IMR-90 (cell line): ENCODE measurements around the gene ZC3H7B. TPM values are rescaled to one million over a fixed set of nuclear protein-coding genes. Genes with fewer than 3 reads are reported as not detected.

Source experiments
- ATAC-seq: fragments of 200-7000 bp; cut with Tn5 transposase; 2 replicates; pipeline ENCODE4 v1.9.1; 2020; ENCODE audit warnings: low read depth, mild to moderate bottlenecking, moderate library complexity
- BruUV-seq: library from RNA; stranded (reverse); fragments of 400-500 nt; replicated peaks from 2 replicates; lab custom pipeline; 2021; lab: Mats Ljungman, UMichigan
- CTCF ChIA-PET: fragments of 300-600 bp; formaldehyde crosslinking; extraction: SDS; loops from one replicate; lab custom pipeline; 2021; ENCODE audit warnings: antibody characterized with exemption; lab: Yijun Ruan, JAX
- POLR2A ChIA-PET: fragments of 300-600 bp; sonication (Branson Sonifier 250); formaldehyde crosslinking; loops from one replicate; lab custom pipeline; 2022; ENCODE audit warnings: antibody characterized with exemption; ENCODE audit not compliant: unreplicated experiment; lab: Charles Lee
- DNase-seq: peaks from one replicate; pipeline ENCODE4 v3.0.0; 2013
- H2AFZ ChIP-seq: replicated peaks from 2 replicates; pipeline ENCODE3; 2013; ENCODE audit warnings: low read length, mild to moderate bottlenecking; ENCODE audit not compliant: poor library complexity
- H2AK5ac ChIP-seq: 2 replicates; pipeline ENCODE4 v1.6.1; 2013; ENCODE audit warnings: low read depth, low read length, inconsistent platforms
- H2AK9ac ChIP-seq: replicated peaks from 2 replicates; pipeline ENCODE3; 2013; ENCODE audit warnings: mild to moderate bottlenecking, low read depth, low read length, moderate library complexity; ENCODE audit not compliant: poor library complexity
- H2BK120ac ChIP-seq: 2 replicates; pipeline ENCODE4 v1.6.1; 2013; ENCODE audit warnings: low read depth, low read length, inconsistent platforms
- H2BK15ac ChIP-seq: 3 replicates; pipeline ENCODE4 v1.6.1; 2013; ENCODE audit warnings: low read depth, low read length, inconsistent platforms
- H2BK20ac ChIP-seq: 2 replicates; pipeline ENCODE4 v1.6.1; 2013; ENCODE audit warnings: low read depth, mild to moderate bottlenecking, inconsistent platforms, low read length, moderate library complexity
- H2BK5ac ChIP-seq: 2 replicates; pipeline ENCODE4 v1.6.1; 2013; ENCODE audit warnings: mild to moderate bottlenecking, low read depth, low read length, inconsistent platforms; ENCODE audit not compliant: poor library complexity, severe bottlenecking
- H3K14ac ChIP-seq: replicated peaks from 2 replicates; pipeline ENCODE4 v1.6.1; 2013; ENCODE audit warnings: low read depth, low read length, inconsistent platforms
- H3K18ac ChIP-seq: 2 replicates; pipeline ENCODE4 v1.6.1; 2013; ENCODE audit warnings: low read depth, low read length, control low read depth
- H3K23ac ChIP-seq: 2 replicates; pipeline ENCODE4 v1.6.1; 2013; ENCODE audit warnings: low read depth, low read length, inconsistent platforms
- H3K27ac ChIP-seq: 2 replicates; pipeline ENCODE4 v1.5.1; 2013; ENCODE audit warnings: mild to moderate bottlenecking, control low read depth, low read length; ENCODE audit not compliant: insufficient read depth
- H3K27me3 ChIP-seq: 2 replicates; pipeline ENCODE4 v1.6.1; 2013; ENCODE audit warnings: low read length; ENCODE audit not compliant: control insufficient read depth, insufficient read depth
- H3K36me3 ChIP-seq: 2 replicates; pipeline ENCODE4 v1.6.1; 2013; ENCODE audit warnings: low read length, mixed read lengths; ENCODE audit not compliant: control insufficient read depth, insufficient read depth
- H3K4ac ChIP-seq: 2 replicates; pipeline ENCODE4 v1.6.1; 2013; ENCODE audit warnings: low read depth, low read length, inconsistent platforms
- H3K4me1 ChIP-seq: 2 replicates; pipeline ENCODE4 v1.6.1; 2013; ENCODE audit warnings: low read length, mixed read lengths; ENCODE audit not compliant: control insufficient read depth, insufficient read depth
- H3K4me2 ChIP-seq: 2 replicates; pipeline ENCODE4 v1.6.1; 2013; ENCODE audit warnings: low read depth, mild to moderate bottlenecking, control low read depth, low read length, moderate library complexity
- H3K4me3 ChIP-seq: 2 replicates; pipeline ENCODE4 v1.5.1; 2013; ENCODE audit warnings: low read depth, mild to moderate bottlenecking, control low read depth, low read length, moderate library complexity; ENCODE audit not compliant: insufficient read depth
- H3K56ac ChIP-seq: 2 replicates; pipeline ENCODE4 v1.6.1; 2013; ENCODE audit warnings: low read length, inconsistent platforms; ENCODE audit not compliant: insufficient read depth; ENCODE audit errors: extremely low read depth
- H3K79me1 ChIP-seq, 2 experiments: 2 replicates each; pipeline ENCODE4 v1.6.1; 2013; ENCODE audit warnings: low read length in 2 of 2, inconsistent platforms in 1 of 2, low read depth in 1 of 2
- H3K9ac ChIP-seq: 2 replicates; pipeline ENCODE4 v1.6.1; 2013; ENCODE audit warnings: low read depth, low read length, control low read depth
- H3K9me1 ChIP-seq: 2 replicates; pipeline ENCODE4 v1.6.1; 2013; ENCODE audit warnings: low read length, inconsistent platforms; ENCODE audit not compliant: insufficient read depth
- H3K9me3 ChIP-seq: 2 replicates; pipeline ENCODE4 v1.6.1; 2013; ENCODE audit warnings: low read length; ENCODE audit not compliant: control insufficient read depth, insufficient read depth
- H4K20me1 ChIP-seq: 2 replicates; pipeline ENCODE4 v1.6.1; 2013; ENCODE audit warnings: low read length, inconsistent platforms; ENCODE audit not compliant: insufficient read depth
- H4K5ac ChIP-seq: 2 replicates; pipeline ENCODE4 v1.6.1; 2013; ENCODE audit warnings: mild to moderate bottlenecking, low read depth, low read length, control low read depth
- H4K8ac ChIP-seq, 2 experiments: 2 replicates each; pipeline ENCODE4 v1.6.1; 2013; ENCODE audit warnings: low read depth in 2 of 2, low read length in 2 of 2, control low read depth in 1 of 2, inconsistent platforms in 1 of 2
- H4K91ac ChIP-seq: 2 replicates; pipeline ENCODE4 v1.6.1; 2013; ENCODE audit warnings: low read depth, low read length, inconsistent platforms; ENCODE audit not compliant: insufficient read depth
- BHLHE40 ChIP-seq: fragments of 150-350 bp; IDR thresholded peaks from 2 replicates; pipeline ENCODE4 v1.6.1; 2016; ENCODE audit warnings: mild to moderate bottlenecking, low read depth, low read length
- CEBPB ChIP-seq: IDR thresholded peaks from 2 replicates; pipeline ENCODE4 v1.6.1; 2012; ENCODE audit warnings: low read depth, low read length, improper control_type of control experiment
- CHD1 ChIP-seq: IDR thresholded peaks from 2 replicates; pipeline ENCODE4 v1.6.1; 2012; ENCODE audit warnings: low read depth, low read length, improper control_type of control experiment
- CTCF ChIP-seq: conservative IDR thresholded peaks from 2 replicates; pipeline ENCODE4 v1.5.1; 2012; ENCODE audit warnings: mild to moderate bottlenecking, low read depth, low read length, improper control_type of control experiment
- ELK1 ChIP-seq: fragments of 150-350 bp; IDR thresholded peaks from 2 replicates; pipeline ENCODE4 v1.6.1; 2016; ENCODE audit warnings: low read depth, mild to moderate bottlenecking, low read length, moderate library complexity, borderline replicate concordance
- FOS ChIP-seq: fragments of 150-350 bp; IDR thresholded peaks from 2 replicates; pipeline ENCODE4 v1.6.1; 2016; ENCODE audit warnings: low read depth, low read length
- MAFK ChIP-seq: IDR thresholded peaks from 2 replicates; pipeline ENCODE4 v1.6.1; 2012; ENCODE audit warnings: low read depth, low read length, improper control_type of control experiment
- MAZ ChIP-seq: IDR thresholded peaks from 2 replicates; pipeline ENCODE4 v1.6.1; 2012; ENCODE audit warnings: low read depth, mild to moderate bottlenecking, low read length, improper control_type of control experiment, moderate library complexity, borderline replicate concordance
- MXI1 ChIP-seq: IDR thresholded peaks from 2 replicates; pipeline ENCODE4 v1.6.1; 2012; ENCODE audit warnings: low read depth, mild to moderate bottlenecking, low read length, moderate library complexity, borderline replicate concordance
- NFE2L2 ChIP-seq: fragments of 150-350 bp; IDR thresholded peaks from 2 replicates; pipeline ENCODE4 v1.6.1; 2016; ENCODE audit warnings: low read depth, mild to moderate bottlenecking, low read length
- POLR2A ChIP-seq: IDR thresholded peaks from 2 replicates; pipeline ENCODE4 v1.6.1; 2012; ENCODE audit warnings: mild to moderate bottlenecking, low read depth, low read length
- RAD21 ChIP-seq: IDR thresholded peaks from 2 replicates; pipeline ENCODE4 v1.6.1; 2012; ENCODE audit warnings: low read length, improper control_type of control experiment
- RCOR1 ChIP-seq: IDR thresholded peaks from 2 replicates; pipeline ENCODE4 v1.6.1; 2012; ENCODE audit warnings: mild to moderate bottlenecking, low read length, improper control_type of control experiment; ENCODE audit not compliant: insufficient replicate concordance
- RFX5 ChIP-seq: IDR thresholded peaks from 2 replicates; pipeline ENCODE4 v1.8.0; 2012; ENCODE audit warnings: low read depth, mild to moderate bottlenecking, low read length, moderate library complexity
- SMC3 ChIP-seq: fragments of 150-350 bp; IDR thresholded peaks from 2 replicates; pipeline ENCODE4 v1.6.1; 2016; ENCODE audit warnings: low read depth, mild to moderate bottlenecking, antibody characterized with exemption, low read length, moderate library complexity
- USF2 ChIP-seq: fragments of 150-350 bp; IDR thresholded peaks from 2 replicates; pipeline ENCODE4 v1.6.1; 2017; ENCODE audit warnings: mild to moderate bottlenecking, antibody characterized with exemption, low read length, low read depth
- WGBS, 2 experiments: methylation state at CpG; one replicate each; pipeline versions ENCODE4 v1.1.5 to v1.1.7; 2013; ENCODE audit warnings: missing lambda C conversion rate in 2 of 2; ENCODE audit not compliant: insufficient read length in 1 of 2; ENCODE audit errors: extremely low coverage in 2 of 2; 5-methylcytosine and 5-hydroxymethylcytosine counted together
- dilution Hi-C: fragments of 300-500 bp; cut with HindIII; formaldehyde crosslinking; loops from one replicate; pipeline ENCODE4 v1.14.3; 2018; ENCODE audit warnings: low sequenced_read_pairs; ENCODE audit not compliant: unreplicated experiment
- in situ Hi-C: fragments of 300-500 bp; cut with MboI; formaldehyde crosslinking; loops from 3 replicates; pipeline ENCODE4 v1.14.3; 2019; ENCODE audit warnings: low sequenced_read_pairs, inconsistent platforms, mixed read lengths
- intact Hi-C: fragments of 100-400 bp; cut with micrococcal nuclease; formaldehyde crosslinking; loops from 2 replicates; pipeline ENCODE4 v1.10.0; 2022
- polyA plus RNA-seq, 3 experiments: library from polyadenylated mRNA; depleted of rRNA; stranded (reverse); fragments of >200 nt; gene quantifications; 2 replicates each; pipeline ENCODE4 v1.2.3, GENCODE V29; 2012; ENCODE audit warnings: low replicate concordance in 1 of 3
- total RNA-seq: library from RNA; depleted of rRNA; stranded (reverse); fragments of >200 nt; gene quantifications from 2 replicates; pipeline ENCODE4 v1.2.3, GENCODE V29; 2012

Gene ZC3H7B
- total and polyA plus RNA-seq, 2 of the 4 experiments (the other 2 are of a cell fraction): 37.6 to 72.3 TPM

DNA sequence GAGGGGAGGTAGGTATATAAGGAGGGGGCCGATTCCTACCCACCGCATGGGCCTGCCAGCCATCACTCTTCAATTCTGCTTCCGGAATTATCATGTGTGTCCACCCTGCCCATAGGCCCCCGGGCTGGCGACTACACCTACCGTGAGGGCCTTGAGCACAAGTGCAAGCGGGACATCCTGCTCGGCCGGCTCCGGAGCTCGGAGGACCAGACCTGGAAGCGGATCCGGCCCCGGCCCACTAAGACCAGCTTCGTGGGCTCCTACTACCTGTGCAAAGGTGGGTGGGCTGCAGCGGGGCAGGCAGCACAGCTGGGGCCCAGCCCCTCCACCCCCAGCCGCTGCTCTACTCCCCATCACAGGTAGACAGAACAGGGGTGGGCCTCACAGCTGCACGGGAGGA, 42.0 kb downstream of the ZC3H7B start:
- no TSS peak for BruUV-seq
- dilution Hi-C loops (no loop called here), intact Hi-C loops (no loop called here), in situ Hi-C loops (no loop called here)
- Histone ChIP-seq H3K18ac (no peak overlapping the region), H3K9me3 (no peaks in the 10 kb centered on the region), H2AK9ac (no peak overlapping the region), H3K4me3 (no peak overlapping the region), H3K4me2 (no peak overlapping the region), H3K27ac (no peak overlapping the region), H3K4ac (no peak overlapping the region), H3K9me1 (no peaks in the 10 kb centered on the region), H3K79me1 (peaks cover 14 to 56% of the 10 kb centered on the region in 2 experiments), H3K27me3 (no peaks in the 10 kb centered on the region), H3K14ac (no peak overlapping the region), H4K91ac (no peak overlapping the region), H3K56ac (no peak overlapping the region), H3K36me3 (peaks cover 85% of the 10 kb centered on the region), H2BK20ac (no peak overlapping the region), H4K20me1 (0 out of 2 replicates have a peak, but pooled peaks cover 4% of the 10 kb centered on the region), H3K23ac (no peak overlapping the region), H2BK15ac (no peak overlapping the region), H2AK5ac (no peak overlapping the region), H2BK120ac (no peak overlapping the region), H2AFZ (peak overlapping the region; percentile 3), H4K8ac (no peak overlapping the region), H4K5ac (no peak overlapping the region), H2BK5ac (no peak overlapping the region), H3K9ac (no peak overlapping the region), H3K4me1 (no peaks in the 10 kb centered on the region)
- POLR2A ChIA-PET: no interaction called here
- TF ChIP-seq ELK1: no peak
- TF ChIP-seq BHLHE40: no peak
- TF ChIP-seq NFE2L2: no peak
- no peak for TF ChIP-seq RAD21
- no peak for TF ChIP-seq FOS
- TF ChIP-seq CTCF: no peak
- no peak for TF ChIP-seq USF2
- no peak for TF ChIP-seq RCOR1
- TF ChIP-seq SMC3: no peak
- no peak for TF ChIP-seq RFX5
- TF ChIP-seq POLR2A: no peak
- TF ChIP-seq MAZ: no peak
- TF ChIP-seq MXI1: no peak
- TF ChIP-seq CHD1: no peak
- TF ChIP-seq CEBPB: no peak
- TF ChIP-seq MAFK: no peak
- DNase-seq (no peak), ATAC-seq (no peak)
- CTCF ChIA-PET: no interaction called here
- WGBS, 2 experiments: 100% methylated on average over 2 of the region's 18 CpGs; no CpG with 5 or more reads in 1 of the 2 experiments
